ENCODE data around the gene MAP3K15. TPM values are rescaled to one million over a fixed set of nuclear protein-coding genes. Genes with fewer than 3 reads are reported as not detected.

The MAP3K15 gene
- total and polyA plus RNA-seq, 2 experiments from 2014 or later: not detected

- 26 to 28% methylated on average over 6 of the region's 6 CpGs for WGBS, 2 experiments (ENCODE audit: low coverage in 1 of 2, low lambda C conversion rate in 2 of 2, missing lambda C conversion rate in 2 of 2)
- Histone ChIP-seq H3K9ac (no peak overlapping the region), H2AFZ (peak overlapping the region; percentile 98; the same call in 1 of the 2 replicates), H3K4me2 (ENCODE audit: unreplicated experiment) (no peak overlapping the region), H3K79me2 (ENCODE audit: insufficient read depth) (peaks cover 35% of the 10 kb centered on the region), H3F3A (ENCODE audit: insufficient read depth) (peaks cover 3% of the 10 kb centered on the region; the same call in 1 of the 2 replicates), H3K9me2 (ENCODE audit: insufficient read depth) (no peaks in the 10 kb centered on the region), H3K4me1 (ENCODE audit: insufficient read depth) (peaks cover 9% of the 10 kb centered on the region; the same call in 1 of the 2 replicates), H3K4me3 (no peak overlapping the region), H3K27ac (no peak overlapping the region), H4K20me1 (ENCODE audit: insufficient read depth) (no peaks in the 10 kb centered on the region; the same call in 1 of the 2 replicates), H3K36me3 (ENCODE audit: low read depth) (no peaks in the 10 kb centered on the region), H3K9me3 (ENCODE audit: low read depth) (no peaks in the 10 kb centered on the region), H3K27me3 (replicated peaks; ENCODE audit: insufficient read depth) (no peaks in the 10 kb centered on the region)
- TF ChIP-seq EZH2phosphoT487 (IDR thresholded peaks at IDR 0.05; ENCODE audit: insufficient read depth, low read depth) (no peak), EZH2 (IDR thresholded peaks at IDR 0.05; ENCODE audit: insufficient read depth, poor library complexity, severe bottlenecking) (no peak)
- DNase-seq: peak; percentile 18
- in situ Hi-C loops (cut with MboI): no loop called here
These were observed 172.9 kb downstream of the MAP3K15 start for GRCh38 chrX:19342331-19342906.

DNA sequence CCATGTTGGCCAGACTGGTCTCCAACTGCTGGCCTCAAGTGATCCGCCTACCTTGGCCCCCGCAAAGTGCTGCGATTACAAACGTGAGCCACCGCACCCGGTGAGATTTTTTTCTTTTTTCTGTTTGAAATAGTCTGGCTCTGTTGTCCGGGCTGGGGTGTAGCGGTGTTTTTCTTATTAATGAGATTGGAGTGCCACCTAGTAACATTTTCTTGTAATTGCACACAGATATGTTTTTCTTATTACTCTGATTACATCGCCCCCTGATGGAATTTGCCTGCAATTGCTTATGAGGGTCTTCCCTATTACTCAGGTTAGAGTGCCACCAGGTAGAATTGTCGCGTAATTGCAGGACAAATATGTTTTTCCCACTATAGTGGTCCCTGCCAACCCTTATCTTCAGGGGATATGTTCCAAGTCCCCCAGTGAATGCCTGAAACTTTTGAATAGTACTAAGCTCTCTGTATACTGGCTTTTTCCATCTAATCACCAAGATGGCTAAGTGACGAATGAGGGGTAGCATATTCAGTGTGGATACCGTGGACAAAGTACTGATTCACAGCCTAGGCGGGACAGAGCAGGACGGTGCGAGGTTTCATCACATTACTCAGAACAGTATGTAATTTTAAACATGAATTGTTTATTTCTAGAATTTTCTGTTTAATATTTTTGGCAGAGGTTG, 180.2 kb downstream of the MAP3K15 start:
- no peaks in the 10 kb centered on the region for H3K9me3 ChIP-seq (ENCODE audit: low read depth)
- no peaks in the 10 kb centered on the region for H3K4me1 ChIP-seq (ENCODE audit: insufficient read depth)
- H2AFZ ChIP-seq: no peak overlapping the region
- H3F3A ChIP-seq (ENCODE audit: insufficient read depth): no peaks in the 10 kb centered on the region
- no peak overlapping the region for H3K4me2 ChIP-seq (ENCODE audit: unreplicated experiment)
- no peak overlapping the region for H3K4me3 ChIP-seq
- H4K20me1 ChIP-seq (ENCODE audit: insufficient read depth): no peaks in the 10 kb centered on the region
- TF ChIP-seq EZH2phosphoT487 (IDR thresholded peaks at IDR 0.05; ENCODE audit: insufficient read depth, low read depth) (no peak), EZH2 (IDR thresholded peaks at IDR 0.05; ENCODE audit: insufficient read depth, poor library complexity, severe bottlenecking) (no peak)
- 66 to 67% methylated on average over 16 of the region's 16 CpGs for WGBS, 2 experiments (ENCODE audit: low coverage in 1 of 2, low lambda C conversion rate in 2 of 2, missing lambda C conversion rate in 2 of 2)
- H3K9me2 ChIP-seq (ENCODE audit: insufficient read depth): no peaks in the 10 kb centered on the region
- H3K27me3 ChIP-seq (replicated peaks; ENCODE audit: insufficient read depth): no peaks in the 10 kb centered on the region
- no peak overlapping the region for H3K27ac ChIP-seq
- H3K79me2 ChIP-seq (ENCODE audit: insufficient read depth): no peaks in the 10 kb centered on the region
- in situ Hi-C loops (cut with MboI): loop anchor here (10.0 kb wide), 2 partner anchors 410 to 950 kb away; no protein-coding TSS in a partner anchor
- DNase-seq: no peak
- H3K36me3 ChIP-seq (ENCODE audit: low read depth): no peaks in the 10 kb centered on the region
- H3K9ac ChIP-seq: no peak overlapping the region

- no peak overlapping the region for H3K4me2 ChIP-seq (ENCODE audit: unreplicated experiment)
- H3K79me2 ChIP-seq (ENCODE audit: insufficient read depth): no peaks in the 10 kb centered on the region
- peak; percentile 10 for DNase-seq
- WGBS, 2 experiments (ENCODE audit: low coverage in 1 of 2, low lambda C conversion rate in 2 of 2, missing lambda C conversion rate in 2 of 2): 3 to 4% methylated on average over 5 of the region's 5 CpGs
- in situ Hi-C loops (cut with MboI): loop anchor here (10.0 kb wide), 2 partner anchors 408 to 948 kb away; no protein-coding TSS in a partner anchor
- TF ChIP-seq EZH2phosphoT487 (IDR thresholded peaks at IDR 0.05; ENCODE audit: insufficient read depth, low read depth) (no peak), EZH2 (IDR thresholded peaks at IDR 0.05; ENCODE audit: insufficient read depth, poor library complexity, severe bottlenecking) (no peak)
- no peaks in the 10 kb centered on the region for H4K20me1 ChIP-seq (ENCODE audit: insufficient read depth)
- no peak overlapping the region for H3K27ac ChIP-seq
- H3K4me1 ChIP-seq (ENCODE audit: insufficient read depth): no peaks in the 10 kb centered on the region
- H3K4me3 ChIP-seq: no peak overlapping the region
- no peaks in the 10 kb centered on the region for H3F3A ChIP-seq (ENCODE audit: insufficient read depth)
- H3K9me3 ChIP-seq (ENCODE audit: low read depth): no peaks in the 10 kb centered on the region
- H3K9ac ChIP-seq: no peak overlapping the region
- H3K9me2 ChIP-seq (ENCODE audit: insufficient read depth): no peaks in the 10 kb centered on the region
- no peaks in the 10 kb centered on the region for H3K36me3 ChIP-seq (ENCODE audit: low read depth)
- H2AFZ ChIP-seq: no peak overlapping the region
- no peaks in the 10 kb centered on the region for H3K27me3 ChIP-seq (replicated peaks; ENCODE audit: insufficient read depth)
These were observed 182.3 kb downstream of the MAP3K15 start for GRCh38 chrX:19332983-19333382.

GRCh38 chrX:19331831-19332230, 183.5 kb downstream of the MAP3K15 start:
- no peaks in the 10 kb centered on the region for H3K9me2 ChIP-seq (ENCODE audit: insufficient read depth)
- H3F3A ChIP-seq (ENCODE audit: insufficient read depth): no peaks in the 10 kb centered on the region
- no peak overlapping the region for H3K27ac ChIP-seq
- no peak overlapping the region for H2AFZ ChIP-seq
- no peaks in the 10 kb centered on the region for H3K36me3 ChIP-seq (ENCODE audit: low read depth)
- 64 to 74% methylated on average over 9 to 10 of the region's 10 CpGs for WGBS, 2 experiments (ENCODE audit: low coverage in 1 of 2, low lambda C conversion rate in 2 of 2, missing lambda C conversion rate in 2 of 2)
- TF ChIP-seq EZH2 (IDR thresholded peaks at IDR 0.05; ENCODE audit: insufficient read depth, poor library complexity, severe bottlenecking) (no peak), EZH2phosphoT487 (IDR thresholded peaks at IDR 0.05; ENCODE audit: insufficient read depth, low read depth) (no peak)
- DNase-seq: no peak
- no peaks in the 10 kb centered on the region for H3K79me2 ChIP-seq (ENCODE audit: insufficient read depth)
- no peaks in the 10 kb centered on the region for H3K9me3 ChIP-seq (ENCODE audit: low read depth)
- H3K4me1 ChIP-seq (ENCODE audit: insufficient read depth): no peaks in the 10 kb centered on the region
- no peaks in the 10 kb centered on the region for H4K20me1 ChIP-seq (ENCODE audit: insufficient read depth)
- no peaks in the 10 kb centered on the region for H3K27me3 ChIP-seq (replicated peaks; ENCODE audit: insufficient read depth)
- no peak overlapping the region for H3K4me2 ChIP-seq (ENCODE audit: unreplicated experiment)
- no peak overlapping the region for H3K4me3 ChIP-seq
- no peak overlapping the region for H3K9ac ChIP-seq
- in situ Hi-C loops (cut with MboI): loop anchor here (10.0 kb wide), 2 partner anchors 407 to 947 kb away; no protein-coding TSS in a partner anchor

All from GM23248 (cell line).